Astrocyte (in vitro differentiated cells and primary cell): Measurements from ENCODE around the gene LGR4. TPM values are rescaled to one million over a fixed set of nuclear protein-coding genes. Genes with fewer than 3 reads are reported as not detected.
A peak's percentile ranks its signal among the peaks of the same experiment; 100 is the strongest.

Experiments used
- DNase-seq: peaks from one replicate; pipeline ENCODE4 v3.0.0-alpha.2; 2010; ENCODE audit warnings: low read depth
- FAIRE-seq: peaks from 2 replicates; lab custom pipeline; 2011; peaks lifted over from hg19 to GRCh38; lab: Jason Lieb, UNC
- H2AFZ ChIP-seq: 2 replicates; pipeline ENCODE4 v1.6.0; 2012; ENCODE audit warnings: low read depth, low read length, inconsistent platforms
- H3K27ac ChIP-seq: 2 replicates; pipeline ENCODE4 v1.5.1; 2011; ENCODE audit warnings: low read depth, low read length, inconsistent platforms
- H3K27me3 ChIP-seq: 2 replicates; pipeline ENCODE4 v1.6.0; 2011; ENCODE audit warnings: low read length, inconsistent platforms; ENCODE audit not compliant: insufficient read depth
- H3K36me3 ChIP-seq: 2 replicates; pipeline ENCODE4 v1.5.1; 2011; ENCODE audit warnings: low read length, inconsistent platforms; ENCODE audit not compliant: insufficient read depth
- H3K4me1 ChIP-seq: 2 replicates; pipeline ENCODE4 v1.5.1; 2011; ENCODE audit warnings: low read length, inconsistent platforms; ENCODE audit not compliant: insufficient read depth
- H3K4me2 ChIP-seq: 2 replicates; pipeline ENCODE4 v1.6.0; 2012; ENCODE audit warnings: low read length, inconsistent platforms
- H3K4me3 ChIP-seq: 2 replicates; pipeline ENCODE4 v1.5.1; 2011; ENCODE audit warnings: low read depth, mild to moderate bottlenecking, low read length, inconsistent platforms; ENCODE audit not compliant: insufficient read depth
- H3K79me2 ChIP-seq: 2 replicates; pipeline ENCODE4 v1.6.0; 2012; ENCODE audit warnings: mild to moderate bottlenecking, low read length, inconsistent platforms; ENCODE audit not compliant: insufficient read depth
- H3K9ac ChIP-seq: 2 replicates; pipeline ENCODE4 v1.6.0; 2012; ENCODE audit warnings: mild to moderate bottlenecking, low read length, inconsistent platforms
- H3K9me3 ChIP-seq: 2 replicates; pipeline ENCODE4 v1.5.1; 2012; ENCODE audit warnings: low read depth, mild to moderate bottlenecking, low read length, inconsistent platforms; ENCODE audit not compliant: insufficient read depth
- H4K20me1 ChIP-seq: 2 replicates; pipeline ENCODE4 v1.6.0; 2012; ENCODE audit warnings: low read length, inconsistent platforms; ENCODE audit not compliant: insufficient read depth
- H3K27ac Mint-ChIP-seq: one replicate; pipeline ENCODE4 v1.8.0; 2021; ENCODE audit warnings: mild to moderate bottlenecking, mixed read lengths; ENCODE audit not compliant: unreplicated experiment
- H3K27me3 Mint-ChIP-seq: one replicate; pipeline ENCODE4 v1.8.0; 2021; ENCODE audit warnings: low read depth, mixed read lengths; ENCODE audit not compliant: unreplicated experiment
- H3K36me3 Mint-ChIP-seq: one replicate; pipeline ENCODE4 v1.8.0; 2021; ENCODE audit warnings: low read depth, mixed read lengths; ENCODE audit not compliant: unreplicated experiment
- H3K4me1 Mint-ChIP-seq: one replicate; pipeline ENCODE4 v1.8.0; 2021; ENCODE audit warnings: low read depth, mixed read lengths; ENCODE audit not compliant: unreplicated experiment
- H3K4me3 Mint-ChIP-seq: one replicate; pipeline ENCODE4 v1.8.0; 2021; ENCODE audit warnings: mild to moderate bottlenecking, moderate library complexity, mixed read lengths; ENCODE audit not compliant: unreplicated experiment
- H3K9me3 Mint-ChIP-seq: one replicate; pipeline ENCODE4 v1.8.0; 2021; ENCODE audit warnings: mild to moderate bottlenecking, mixed read lengths; ENCODE audit not compliant: unreplicated experiment
- EZH2 ChIP-seq: IDR thresholded peaks from 2 replicates; pipeline ENCODE4 v1.6.1; 2012; ENCODE audit warnings: mild to moderate bottlenecking, low read length, inconsistent platforms; ENCODE audit not compliant: insufficient read depth
- total RNA-seq: library from RNA; stranded (reverse); gene quantifications from 2 replicates; pipeline ENCODE4 v1.2.1, GENCODE V29; 2021
- TF ChIP-seq, protein P1 (sequence below): IDR thresholded peaks from 2 replicates; pipeline ENCODE4 v1.5.1; 2011; ENCODE audit warnings: low read depth, mild to moderate bottlenecking, inconsistent platforms, low read length, moderate library complexity; ENCODE audit not compliant: insufficient read depth

LGR4 gene
- total RNA-seq, 1 donor from 2014 or later: 50.0 TPM

DNA sequence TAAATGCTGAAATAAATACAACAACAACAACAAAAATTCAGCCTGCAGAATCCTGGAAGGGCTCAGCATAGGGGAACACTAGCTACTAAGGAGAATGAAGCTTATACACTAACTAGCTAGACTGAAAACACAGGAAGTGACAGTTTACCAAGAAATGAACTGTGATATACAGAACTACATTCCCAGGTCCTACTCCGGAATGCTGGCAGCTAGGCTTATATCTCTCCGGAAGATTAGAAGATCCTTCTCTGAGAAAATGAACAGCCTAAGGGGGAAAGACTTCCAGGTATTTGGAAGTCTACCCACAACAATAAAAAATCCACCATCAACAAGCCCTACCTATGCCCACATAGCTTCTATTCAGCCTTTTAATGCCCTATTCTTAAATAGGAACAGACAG is 140.6 kb downstream of the LGR4 start:
- no peaks in the 10 kb centered on the region for H3K27me3 Mint-ChIP-seq
- DNase-seq (peak; percentile 79), FAIRE-seq (peak; percentile 84)

GRCh38 chr11:27330633-27331270 is 141.8 kb downstream of the LGR4 start:
- Histone ChIP-seq H4K20me1 (no peaks in the 10 kb centered on the region), H3K9ac (no peak overlapping the region), H3K36me3 (no peaks in the 10 kb centered on the region), H3K27me3 (no peaks in the 10 kb centered on the region), H3K4me1 (peaks cover 11% of the 10 kb centered on the region), H2AFZ (no peak overlapping the region), H3K27ac (no peak overlapping the region), H3K9me3 (no peaks in the 10 kb centered on the region), H3K79me2 (no peaks in the 10 kb centered on the region), H3K4me2 (no peak overlapping the region), H3K4me3 (no peak overlapping the region)
- H3K4me3 Mint-ChIP-seq: no peak overlapping the region
- FAIRE-seq (no peak), DNase-seq (no peak)
- peaks cover 2% of the 10 kb centered on the region for H3K36me3 Mint-ChIP-seq
- peaks cover 4% of the 10 kb centered on the region for H3K9me3 Mint-ChIP-seq
- peaks cover 26% of the 10 kb centered on the region for H3K4me1 Mint-ChIP-seq
- no peaks in the 10 kb centered on the region for H3K27me3 Mint-ChIP-seq
- peak overlapping the region; percentile 59 for H3K27ac Mint-ChIP-seq
- no peak for TF ChIP-seq EZH2
- TF ChIP-seq, protein P1, sequence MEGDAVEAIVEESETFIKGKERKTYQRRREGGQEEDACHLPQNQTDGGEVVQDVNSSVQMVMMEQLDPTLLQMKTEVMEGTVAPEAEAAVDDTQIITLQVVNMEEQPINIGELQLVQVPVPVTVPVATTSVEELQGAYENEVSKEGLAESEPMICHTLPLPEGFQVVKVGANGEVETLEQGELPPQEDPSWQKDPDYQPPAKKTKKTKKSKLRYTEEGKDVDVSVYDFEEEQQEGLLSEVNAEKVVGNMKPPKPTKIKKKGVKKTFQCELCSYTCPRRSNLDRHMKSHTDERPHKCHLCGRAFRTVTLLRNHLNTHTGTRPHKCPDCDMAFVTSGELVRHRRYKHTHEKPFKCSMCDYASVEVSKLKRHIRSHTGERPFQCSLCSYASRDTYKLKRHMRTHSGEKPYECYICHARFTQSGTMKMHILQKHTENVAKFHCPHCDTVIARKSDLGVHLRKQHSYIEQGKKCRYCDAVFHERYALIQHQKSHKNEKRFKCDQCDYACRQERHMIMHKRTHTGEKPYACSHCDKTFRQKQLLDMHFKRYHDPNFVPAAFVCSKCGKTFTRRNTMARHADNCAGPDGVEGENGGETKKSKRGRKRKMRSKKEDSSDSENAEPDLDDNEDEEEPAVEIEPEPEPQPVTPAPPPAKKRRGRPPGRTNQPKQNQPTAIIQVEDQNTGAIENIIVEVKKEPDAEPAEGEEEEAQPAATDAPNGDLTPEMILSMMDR: no peak

More for the DNA sequence above, 140.6 kb downstream of the LGR4 start:
- peak overlapping the region; percentile 44 for H3K9ac ChIP-seq
- peak overlapping the region; percentile 47 for H3K27ac ChIP-seq
- TF ChIP-seq EZH2: no peak
- H2AFZ ChIP-seq: no peak overlapping the region
- H3K9me3 ChIP-seq: no peaks in the 10 kb centered on the region
- peak overlapping the region; percentile 87 for H3K27ac Mint-ChIP-seq
- H3K4me3 Mint-ChIP-seq: no peak overlapping the region
- no peaks in the 10 kb centered on the region for H3K9me3 Mint-ChIP-seq
- H3K36me3 Mint-ChIP-seq: peaks cover 2% of the 10 kb centered on the region
- H3K36me3 ChIP-seq: no peaks in the 10 kb centered on the region
- H3K79me2 ChIP-seq: no peaks in the 10 kb centered on the region
- H3K4me1 Mint-ChIP-seq: peaks cover 26% of the 10 kb centered on the region
- no peaks in the 10 kb centered on the region for H4K20me1 ChIP-seq
- peaks cover 11% of the 10 kb centered on the region for H3K4me1 ChIP-seq
- no peaks in the 10 kb centered on the region for H3K27me3 ChIP-seq
- peak overlapping the region; percentile 69 for H3K4me2 ChIP-seq
- no peak overlapping the region for H3K4me3 ChIP-seq

DNA sequence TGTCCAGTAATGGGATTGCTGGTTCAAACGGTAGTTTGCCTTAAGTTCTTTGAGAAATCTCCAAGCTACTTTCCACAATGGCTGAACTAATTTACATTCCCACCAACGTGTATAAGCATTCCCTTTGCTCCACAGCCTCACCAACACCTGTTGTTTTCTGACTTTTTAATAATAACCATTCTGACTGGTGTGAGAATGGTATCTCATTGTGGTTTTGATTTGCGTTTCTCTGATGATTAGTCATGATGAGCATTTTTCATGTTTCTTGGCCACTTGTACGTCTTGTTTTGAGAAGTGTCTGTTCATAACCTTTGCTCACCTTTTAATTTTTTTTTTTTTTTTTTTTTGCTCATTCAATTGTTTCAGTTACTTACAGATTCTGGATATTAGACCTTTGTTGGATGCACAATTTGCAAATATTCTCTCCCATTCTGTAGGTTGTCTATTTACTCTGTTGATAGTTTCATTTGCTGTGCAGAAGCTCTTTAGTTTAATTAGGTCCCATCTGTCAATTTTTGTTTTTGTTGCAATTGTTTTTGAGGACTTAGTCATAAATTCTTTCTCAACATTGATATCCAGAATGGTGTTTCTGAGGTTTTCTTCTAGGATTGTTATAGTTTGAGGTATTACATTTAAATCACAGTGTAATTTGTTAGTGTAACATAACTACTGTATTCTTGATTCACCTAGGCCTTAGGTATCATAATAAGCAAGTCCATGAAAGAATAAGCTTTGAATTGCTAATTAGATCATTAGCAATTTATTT is 142.5 kb downstream of the LGR4 start:
- FAIRE-seq (no peak), DNase-seq (peak; percentile 68)
- Histone ChIP-seq H3K27me3 (no peaks in the 10 kb centered on the region), H3K9ac (no peak overlapping the region), H3K4me1 (peaks cover 11% of the 10 kb centered on the region), H3K4me3 (no peak overlapping the region), H2AFZ (no peak overlapping the region), H4K20me1 (no peaks in the 10 kb centered on the region), H3K9me3 (no peaks in the 10 kb centered on the region), H3K27ac (no peak overlapping the region), H3K79me2 (no peaks in the 10 kb centered on the region), H3K4me2 (no peak overlapping the region), H3K36me3 (no peaks in the 10 kb centered on the region)
- Mint-ChIP-seq H3K27ac (no peak overlapping the region), H3K4me3 (no peak overlapping the region), H3K9me3 (peaks cover 6% of the 10 kb centered on the region), H3K4me1 (peaks cover 26% of the 10 kb centered on the region), H3K27me3 (no peaks in the 10 kb centered on the region), H3K36me3 (peaks cover 2% of the 10 kb centered on the region)
- TF ChIP-seq, protein P1: no peak
- no peak for TF ChIP-seq EZH2
